Ectodermal cell (in vitro differentiated cells): ENCODE results near the gene STOML1.

Experiments used
- H3K27ac ChIP-seq: 2 replicates; pipeline ENCODE4 v1.7.0; 2013; ENCODE audit warnings: mild to moderate bottlenecking, low read depth, low read length; ENCODE audit not compliant: insufficient read depth, poor library complexity, severe bottlenecking
- H3K27me3 ChIP-seq: 2 replicates; pipeline ENCODE4 v1.7.0; 2013; ENCODE audit warnings: mild to moderate bottlenecking, low read length; ENCODE audit not compliant: insufficient read depth, control insufficient read depth, poor library complexity, severe bottlenecking
- H3K36me3 ChIP-seq: one replicate; pipeline ENCODE4 v1.7.0; 2013; ENCODE audit warnings: low read length; ENCODE audit not compliant: control insufficient read depth, insufficient read depth
- H3K4me1 ChIP-seq: one replicate; pipeline ENCODE4 v1.7.0; 2013; ENCODE audit warnings: low read length; ENCODE audit not compliant: control insufficient read depth, insufficient read depth
- H3K4me3 ChIP-seq: 2 replicates; pipeline ENCODE4 v1.7.0; 2013; ENCODE audit warnings: low read depth, low read length, control low read depth; ENCODE audit not compliant: insufficient read depth
- H3K9me3 ChIP-seq: 2 replicates; pipeline ENCODE4 v1.7.0; 2013; ENCODE audit warnings: mild to moderate bottlenecking, low read length, moderate library complexity; ENCODE audit not compliant: control insufficient read depth
- WGBS, 2 experiments: methylation state at CpG; one replicate each; pipeline ENCODE4 v1.1.7; 2013; ENCODE audit warnings: missing lambda C conversion rate in 2 of 2; 5-methylcytosine and 5-hydroxymethylcytosine counted together

Gene STOML1

DNA sequence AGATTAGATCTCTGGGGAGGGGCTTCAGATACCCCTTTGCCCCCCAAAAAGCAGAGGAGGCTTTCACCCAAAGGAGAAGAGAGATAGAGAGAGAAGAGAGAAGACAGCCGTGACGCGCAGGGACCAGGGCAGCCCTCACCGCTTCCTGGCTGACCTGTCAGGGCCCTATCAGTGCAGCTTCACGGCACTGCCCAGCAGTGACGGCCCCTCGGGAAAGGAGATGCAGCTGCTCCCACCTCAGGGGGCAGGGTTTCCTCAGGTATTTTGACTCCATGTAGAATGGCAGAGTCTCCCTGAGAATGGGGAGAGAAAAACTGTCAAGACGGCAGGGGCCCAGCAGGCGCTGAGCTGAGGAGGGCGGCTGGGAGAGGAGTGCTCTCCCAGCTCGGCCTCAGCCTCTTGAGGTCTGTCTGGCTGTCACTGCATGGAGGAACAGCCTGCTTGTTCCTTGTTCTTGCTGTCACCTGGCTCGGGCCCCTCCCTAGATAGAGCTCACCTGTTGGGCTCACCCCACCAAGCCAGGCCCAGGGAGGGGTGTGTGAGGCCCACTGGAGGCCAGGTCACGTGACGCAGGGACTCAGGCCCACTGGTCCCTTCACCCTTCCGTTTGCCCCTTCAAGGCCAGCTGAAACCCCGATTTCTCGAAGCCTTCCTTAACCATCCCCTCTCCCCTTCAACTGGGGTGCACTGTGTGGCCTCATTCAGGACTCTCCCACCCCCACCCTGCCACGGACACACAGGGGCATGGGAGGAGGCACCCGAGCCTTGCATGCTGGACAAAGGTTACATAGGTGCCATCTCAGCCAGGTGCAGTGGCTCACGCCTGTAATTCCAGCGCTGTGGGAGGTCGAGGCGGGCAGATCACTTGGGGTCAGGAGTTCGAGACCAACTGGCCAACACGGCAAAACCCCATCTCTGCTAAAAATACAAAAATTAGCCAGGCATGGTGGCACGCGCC, 37.6 kb downstream of the STOML1 start:
- WGBS, 2 experiments, result 89 to 90% methylated on average over 27 of the region's 27 CpGs
- Histone ChIP-seq H3K27ac (no peak overlapping the region), H3K9me3 (no peaks in the 10 kb centered on the region), H3K4me3 (no peak overlapping the region), H3K36me3 (no peaks in the 10 kb centered on the region), H3K4me1 (peaks cover 15% of the 10 kb centered on the region), H3K27me3 (no peaks in the 10 kb centered on the region)

- WGBS, 2 experiments, result 89 to 92% methylated on average over 10 of the region's 10 CpGs
- H3K9me3 ChIP-seq, result no peaks in the 10 kb centered on the region
- H3K36me3 ChIP-seq, result no peaks in the 10 kb centered on the region
- H3K4me3 ChIP-seq, result no peak overlapping the region
- H3K4me1 ChIP-seq, result peaks cover 15% of the 10 kb centered on the region
- H3K27me3 ChIP-seq, result no peaks in the 10 kb centered on the region
- H3K27ac ChIP-seq, result no peak overlapping the region
Measured at GRCh38 chr15:73952913-73953750, 39.0 kb downstream of the STOML1 start.

DNA sequence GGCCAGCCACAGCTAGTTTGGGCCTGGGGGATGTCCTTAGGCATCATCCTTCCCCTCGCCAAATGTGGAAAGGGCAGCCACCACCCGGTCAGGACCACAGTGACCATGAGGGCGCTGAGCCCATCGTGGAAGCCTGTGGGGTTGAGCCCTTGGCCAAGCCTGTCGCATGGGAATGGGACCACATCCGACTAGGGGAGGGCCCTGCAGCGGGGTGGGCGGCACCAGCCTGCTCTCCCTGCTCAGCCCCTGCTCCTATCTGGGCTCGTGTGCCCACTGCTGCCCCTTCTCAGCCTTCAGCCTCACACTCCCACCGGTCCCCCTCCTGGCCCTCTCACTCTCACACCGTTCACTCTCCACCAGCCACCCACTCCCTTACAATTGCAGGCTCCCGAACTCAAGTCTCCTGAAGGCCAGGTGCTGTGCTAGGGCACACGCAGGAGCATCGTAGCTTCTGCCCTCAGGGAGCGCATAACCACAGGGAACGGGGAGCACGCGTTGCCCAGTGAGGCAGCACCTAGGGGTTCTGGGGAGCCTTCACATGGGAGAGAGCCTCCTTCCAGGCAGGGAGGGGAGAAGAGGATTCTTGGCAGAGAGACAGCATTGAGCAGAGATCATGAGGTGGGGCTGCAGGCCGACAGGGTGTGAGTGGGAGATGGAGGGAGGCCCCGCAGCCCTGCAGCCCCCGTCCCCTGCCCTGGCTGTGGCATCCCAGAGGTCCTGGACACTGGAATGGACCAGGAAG, 39.8 kb downstream of the STOML1 start:
- WGBS, 2 experiments, result 91% methylated on average over 21 of the region's 21 CpGs
- H3K36me3 ChIP-seq, result no peaks in the 10 kb centered on the region
- no peak overlapping the region for H3K27ac ChIP-seq
- H3K4me3 ChIP-seq, result no peak overlapping the region
- no peaks in the 10 kb centered on the region for H3K27me3 ChIP-seq
- H3K9me3 ChIP-seq, result no peaks in the 10 kb centered on the region
- H3K4me1 ChIP-seq, result peaks cover 15% of the 10 kb centered on the region

DNA sequence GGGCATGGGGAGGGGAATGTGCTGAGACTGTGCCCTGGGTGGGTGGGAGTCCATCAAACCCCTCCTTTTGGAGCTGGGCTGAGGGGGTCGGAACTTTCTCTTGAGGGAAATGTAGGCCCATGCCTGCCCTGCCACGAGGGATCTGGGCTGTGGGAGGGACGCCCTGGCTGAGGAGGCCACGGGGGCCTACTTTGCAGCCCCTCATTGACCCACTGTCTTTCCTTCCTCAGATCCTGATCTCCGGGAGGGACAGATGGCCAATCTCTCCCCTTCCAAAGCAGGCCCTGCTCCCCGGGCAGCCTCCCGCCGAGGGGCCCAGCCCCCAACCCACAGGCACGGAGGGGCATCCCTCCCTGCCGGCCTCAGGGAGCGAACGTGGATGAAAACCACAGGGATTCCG, 40.5 kb downstream of the STOML1 start:
- Histone ChIP-seq H3K27ac (no peak overlapping the region), H3K9me3 (no peaks in the 10 kb centered on the region), H3K4me3 (no peak overlapping the region), H3K36me3 (no peaks in the 10 kb centered on the region), H3K27me3 (no peaks in the 10 kb centered on the region), H3K4me1 (peaks cover 15% of the 10 kb centered on the region)
- 58 to 59% methylated on average over 12 of the region's 13 CpGs for WGBS, 2 experiments

DNA sequence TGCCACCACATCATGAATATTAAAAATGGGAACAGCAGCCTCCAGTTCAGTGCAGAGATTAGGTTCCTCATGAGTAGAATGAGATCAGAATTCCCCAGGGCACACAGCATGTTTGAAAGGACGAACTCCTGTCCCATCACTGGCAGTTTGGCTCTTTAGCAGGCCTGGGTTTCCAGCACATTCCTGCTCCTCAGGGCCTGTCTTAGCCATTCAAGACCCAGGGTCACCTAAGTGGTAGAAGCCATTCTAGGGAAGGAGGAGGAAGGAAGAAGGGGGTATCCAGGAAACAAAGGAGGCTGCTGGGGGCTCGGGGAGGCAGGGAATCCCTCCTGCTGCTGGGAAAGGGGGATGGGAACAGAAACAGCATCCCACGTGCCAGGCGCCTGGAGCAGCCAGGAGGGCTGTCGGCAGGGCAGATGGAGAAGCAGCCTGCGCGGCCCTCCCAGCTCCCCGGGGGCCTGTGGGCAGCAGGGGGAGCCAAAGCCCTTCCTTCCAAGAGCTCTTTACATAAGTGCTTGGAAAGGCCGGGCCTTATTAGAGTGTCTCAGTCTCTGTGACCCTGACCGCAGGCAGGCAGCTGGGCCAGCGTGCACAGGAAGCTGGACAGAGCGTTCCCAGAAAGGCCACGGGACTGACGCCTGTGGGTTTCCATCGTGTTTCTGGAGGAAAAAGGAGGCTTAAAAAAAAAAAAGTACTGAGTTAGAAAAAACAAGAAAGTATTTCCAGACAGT, 41.1 kb downstream of the STOML1 start:
- Histone ChIP-seq H3K4me1 (peaks cover 15% of the 10 kb centered on the region), H3K27me3 (no peaks in the 10 kb centered on the region), H3K9me3 (no peaks in the 10 kb centered on the region), H3K4me3 (no peak overlapping the region), H3K36me3 (no peaks in the 10 kb centered on the region), H3K27ac (no peak overlapping the region)
- WGBS, 2 experiments, result 13 to 14% methylated on average over 15 of the region's 15 CpGs

- H3K4me3 ChIP-seq, result no peak overlapping the region
- H3K27ac ChIP-seq, result no peak overlapping the region
- H3K27me3 ChIP-seq, result no peaks in the 10 kb centered on the region
- peaks cover 15% of the 10 kb centered on the region for H3K4me1 ChIP-seq
- no peaks in the 10 kb centered on the region for H3K9me3 ChIP-seq
- H3K36me3 ChIP-seq, result no peaks in the 10 kb centered on the region
Measured at GRCh38 chr15:73950479-73950830, 41.6 kb downstream of the STOML1 start.

DNA sequence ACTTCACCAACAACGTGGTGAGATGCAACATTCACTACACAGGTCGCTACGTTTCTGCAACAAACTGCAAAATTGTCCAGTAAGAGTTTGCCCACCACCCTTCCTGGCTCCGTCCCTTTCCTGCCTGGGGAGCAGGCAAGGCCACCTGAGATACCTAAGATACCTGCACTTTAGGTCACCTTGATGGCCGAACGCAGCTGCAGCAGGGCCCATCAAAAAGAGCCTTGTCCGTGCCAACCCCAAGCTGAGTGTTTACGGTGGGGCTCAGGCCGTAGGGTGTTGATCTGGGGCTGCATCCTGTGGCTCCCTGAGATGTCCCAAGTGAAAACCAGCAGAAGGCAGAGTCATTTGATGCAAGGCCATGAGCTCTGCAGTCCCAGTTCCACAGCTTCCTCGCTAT, 42.6 kb downstream of the STOML1 start:
- H3K27ac ChIP-seq, result no peak overlapping the region
- H3K36me3 ChIP-seq, result no peaks in the 10 kb centered on the region
- WGBS, 2 experiments, result 93 to 96% methylated on average over 10 of the region's 10 CpGs
- H3K9me3 ChIP-seq, result no peaks in the 10 kb centered on the region
- peaks cover 16% of the 10 kb centered on the region for H3K4me1 ChIP-seq
- H3K4me3 ChIP-seq, result no peak overlapping the region
- H3K27me3 ChIP-seq, result no peaks in the 10 kb centered on the region

- H3K9me3 ChIP-seq, result no peaks in the 10 kb centered on the region
- H3K4me3 ChIP-seq, result no peak overlapping the region
- no peak overlapping the region for H3K27ac ChIP-seq
- H3K36me3 ChIP-seq, result no peaks in the 10 kb centered on the region
- 76 to 82% methylated on average over 4 of the region's 4 CpGs for WGBS, 2 experiments
- peaks cover 20% of the 10 kb centered on the region for H3K4me1 ChIP-seq
- no peaks in the 10 kb centered on the region for H3K27me3 ChIP-seq
Measured at GRCh38 chr15:73948982-73949381, 43.1 kb downstream of the STOML1 start.

GRCh38 chr15:73948396-73948795, 43.7 kb downstream of the STOML1 start:
- H3K36me3 ChIP-seq, result no peaks in the 10 kb centered on the region
- H3K9me3 ChIP-seq, result no peaks in the 10 kb centered on the region
- H3K4me1 ChIP-seq, result peaks cover 20% of the 10 kb centered on the region
- no peak overlapping the region for H3K4me3 ChIP-seq
- H3K27me3 ChIP-seq, result no peaks in the 10 kb centered on the region
- H3K27ac ChIP-seq, result no peak overlapping the region
- 92 to 94% methylated on average over 4 of the region's 4 CpGs for WGBS, 2 experiments
